OCI-LY7 (cell line): ENCODE results near the gene TLE3. TPM values are rescaled to one million over a fixed set of nuclear protein-coding genes. Genes with fewer than 3 reads are reported as not detected.

Experiments
- BruUV-seq: library from RNA; stranded (reverse); fragments of 400-500 nt; replicated peaks from 2 replicates; lab custom pipeline; 2021; lab: Mats Ljungman, UMichigan
- CTCF ChIA-PET: fragments of 300-600 bp; sonication (Branson Sonifier 250); formaldehyde crosslinking; loops from one replicate; lab custom pipeline; 2022; ENCODE audit warnings: antibody characterized with exemption; ENCODE audit not compliant: unreplicated experiment; lab: Charles Lee
- POLR2A ChIA-PET: fragments of 300-600 bp; sonication (Branson Sonifier 250); formaldehyde crosslinking; loops from one replicate; lab custom pipeline; 2022; ENCODE audit warnings: antibody characterized with exemption; lab: Charles Lee
- DNase-seq: peaks from one replicate; pipeline ENCODE4 v3.0.0-alpha.2; 2015; ENCODE audit warnings: low spot score
- H2AFZ ChIP-seq: fragments of 200-600 bp; sonication (generic), shearing (Covaris generic); 2 replicates; pipeline ENCODE4 v1.6.1; 2014; ENCODE audit warnings: mild to moderate bottlenecking, antibody characterized with exemption, low read length, moderate library complexity
- H3K27ac ChIP-seq: fragments of 200-600 bp; sonication (generic); 2 replicates; pipeline ENCODE4 v1.5.1; 2014; ENCODE audit warnings: mixed run types, low read depth, mild to moderate bottlenecking, moderate library complexity, low read length, inconsistent platforms; ENCODE audit not compliant: poor library complexity, severe bottlenecking
- H3K36me3 ChIP-seq: fragments of 200-600 bp; sonication (generic); 2 replicates; pipeline ENCODE4 v1.6.1; 2014; ENCODE audit warnings: mild to moderate bottlenecking, antibody characterized with exemption, low read length, moderate library complexity, mixed read lengths; ENCODE audit not compliant: insufficient read depth
- H3K4me1 ChIP-seq: fragments of 200-600 bp; sonication (generic); 2 replicates; pipeline ENCODE4 v1.5.1; 2014; ENCODE audit warnings: mild to moderate bottlenecking, low read length; ENCODE audit not compliant: insufficient read depth, poor library complexity, severe bottlenecking
- H3K4me2 ChIP-seq: fragments of 200-600 bp; sonication (generic); 2 replicates; pipeline ENCODE4 v1.6.1; 2014; ENCODE audit warnings: mild to moderate bottlenecking, low read length
- H3K4me3 ChIP-seq: fragments of 200-600 bp; sonication (generic); 2 replicates; pipeline ENCODE4 v1.5.1; 2014; ENCODE audit warnings: mild to moderate bottlenecking, low read depth, low read length; ENCODE audit not compliant: poor library complexity, severe bottlenecking
- H3K79me2 ChIP-seq: fragments of 200-600 bp; sonication (generic); 2 replicates; pipeline ENCODE4 v1.6.1; 2016; ENCODE audit warnings: low read depth, mild to moderate bottlenecking, low read length, moderate library complexity, mixed read lengths; ENCODE audit not compliant: insufficient read depth
- H3K9me2 ChIP-seq: fragments of 200-600 bp; sonication (generic); 2 replicates; pipeline ENCODE4 v1.6.1; 2016; ENCODE audit warnings: mild to moderate bottlenecking, low read length, mixed read lengths; ENCODE audit not compliant: insufficient read depth
- H3K9me3 ChIP-seq: fragments of 200-600 bp; sonication (generic); 2 replicates; pipeline ENCODE4 v1.6.1; 2014; ENCODE audit warnings: mild to moderate bottlenecking, mixed run types, low read length, mixed read lengths
- H4K20me1 ChIP-seq: fragments of 200-600 bp; sonication (generic); 2 replicates; pipeline ENCODE4 v1.6.1; 2014; ENCODE audit warnings: mild to moderate bottlenecking, antibody characterized with exemption, low read length, moderate library complexity, mixed read lengths; ENCODE audit not compliant: insufficient read depth
- CTCF ChIP-seq: fragments of 200-600 bp; sonication (generic); conservative IDR thresholded peaks from 2 replicates; pipeline ENCODE4 v1.5.1; 2014; ENCODE audit warnings: mild to moderate bottlenecking, antibody characterized with exemption, low read length, moderate library complexity, mixed read lengths
- EZH2phosphoT487 ChIP-seq: fragments of 200-600 bp; sonication (generic); IDR thresholded peaks from 2 replicates; pipeline ENCODE4 v1.6.1; 2018; ENCODE audit warnings: low read depth, borderline replicate concordance, mild to moderate bottlenecking, mixed run types, antibody characterized with exemption, low read length, moderate library complexity, mixed read lengths
- intact Hi-C: fragments of 100-400 bp; cut with micrococcal nuclease; formaldehyde crosslinking; loops from one replicate; pipeline ENCODE4 v1.10.0; 2022; ENCODE audit not compliant: unreplicated experiment
- total RNA-seq, 2 experiments: library from RNA; depleted of rRNA in 1 of 2; stranded (reverse); fragments of >200 nt in 1 of 2; shearing (Covaris generic) in 1 of 2; gene quantifications; 2 replicates each; pipeline ENCODE4 v1.2.3, GENCODE V29; 2014 to 2022

TLE3 gene
- total RNA-seq, 2 experiments from 2014 or later = 31.9 to 37.9 TPM

- Histone ChIP-seq H3K36me3 (peaks cover 97% of the 10 kb centered on the region), H3K79me2 (no peaks in the 10 kb centered on the region), H3K4me1 (no peaks in the 10 kb centered on the region), H3K9me3 (no peaks in the 10 kb centered on the region), H3K4me2 (no peak overlapping the region), H3K27ac (no peak overlapping the region), H4K20me1 (no peaks in the 10 kb centered on the region), H2AFZ (no peak overlapping the region), H3K4me3 (no peak overlapping the region), H3K9me2 (no peaks in the 10 kb centered on the region)
- intact Hi-C loops = no loop called here
- no TSS peak for BruUV-seq
- TF ChIP-seq EZH2phosphoT487 (no peak), CTCF (no peak)
- DNase-seq = no peak
- CTCF ChIA-PET = no interaction called here
- POLR2A ChIA-PET = no interaction called here
Observed at GRCh38 chr15:70055601-70056051, 42.1 kb downstream of the TLE3 start.

DNA sequence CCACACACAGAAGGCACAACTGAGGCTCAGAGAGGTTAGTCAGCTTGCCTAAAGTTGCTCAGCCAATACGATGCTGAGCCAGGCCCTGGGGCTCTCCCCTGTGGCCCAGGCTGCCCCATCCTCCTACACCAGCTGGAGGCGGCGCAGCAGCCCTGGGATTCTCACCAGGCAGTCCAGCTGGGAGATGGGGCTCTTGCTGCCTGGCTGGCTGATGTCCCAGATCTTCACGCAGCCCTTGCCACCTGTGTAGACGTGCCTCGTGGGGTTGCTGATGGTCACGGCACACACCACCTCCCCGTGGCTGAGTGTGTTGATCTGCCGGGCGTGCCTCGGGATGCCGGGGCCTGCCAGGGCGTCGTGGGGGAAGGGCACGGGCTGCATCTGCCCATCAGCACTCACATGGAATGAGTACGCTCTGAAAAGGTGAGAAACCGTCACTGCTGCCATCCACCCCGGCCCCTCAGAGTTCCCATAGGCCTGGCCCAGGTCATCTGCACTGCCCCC is 42.8 kb downstream of the TLE3 start:
- H4K20me1 ChIP-seq = no peaks in the 10 kb centered on the region
- no peak overlapping the region for H2AFZ ChIP-seq
- TF ChIP-seq CTCF = no peak
- no peak for TF ChIP-seq EZH2phosphoT487
- no peaks in the 10 kb centered on the region for H3K9me2 ChIP-seq
- no TSS peak for BruUV-seq
- no peaks in the 10 kb centered on the region for H3K4me1 ChIP-seq
- H3K36me3 ChIP-seq = peaks cover 97% of the 10 kb centered on the region
- intact Hi-C loops = no loop called here
- ChIA-PET CTCF (no interaction called here), POLR2A (no interaction called here)
- no peak overlapping the region for H3K4me3 ChIP-seq
- DNase-seq = no peak
- H3K4me2 ChIP-seq = no peak overlapping the region
- no peaks in the 10 kb centered on the region for H3K9me3 ChIP-seq
- H3K79me2 ChIP-seq = no peaks in the 10 kb centered on the region
- H3K27ac ChIP-seq = no peak overlapping the region

DNA sequence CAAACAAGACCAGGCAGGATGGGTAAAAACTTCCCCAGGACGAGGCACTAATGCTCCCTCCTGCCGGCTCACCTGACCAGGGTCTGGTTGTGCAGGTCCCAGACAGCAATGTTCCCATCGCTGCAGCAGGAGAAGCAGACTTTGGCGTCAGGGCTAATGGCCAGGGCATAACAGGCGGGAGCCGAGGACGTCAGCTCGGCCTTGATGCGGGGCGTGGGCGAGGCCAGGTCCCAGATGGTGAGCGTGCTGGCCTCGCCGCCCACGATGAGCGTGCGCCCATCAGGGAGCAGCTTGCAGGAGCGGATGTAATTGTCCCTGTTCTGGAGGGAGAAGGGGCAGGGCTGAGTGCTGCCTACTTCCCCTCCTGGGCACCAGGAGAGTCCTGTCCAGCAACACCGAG is 43.4 kb downstream of the TLE3 start:
- intact Hi-C loops = no loop called here
- Histone ChIP-seq H3K4me3 (no peak overlapping the region), H3K9me3 (no peaks in the 10 kb centered on the region), H3K36me3 (peaks cover 97% of the 10 kb centered on the region), H3K79me2 (no peaks in the 10 kb centered on the region), H2AFZ (no peak overlapping the region), H3K4me1 (no peaks in the 10 kb centered on the region), H4K20me1 (no peaks in the 10 kb centered on the region), H3K9me2 (no peaks in the 10 kb centered on the region), H3K4me2 (no peak overlapping the region), H3K27ac (no peak overlapping the region)
- DNase-seq = no peak
- POLR2A ChIA-PET = no interaction called here
- CTCF ChIA-PET = no interaction called here
- TF ChIP-seq EZH2phosphoT487 (no peak), CTCF (no peak)
- BruUV-seq = no TSS peak
